AG10803 (cell line): Measurements from ENCODE around the gene ADGRD1.

ENCODE experiments used
- DNase-seq: peaks from one replicate; pipeline ENCODE4 v3.0.0; 2010; ENCODE audit warnings: low read depth
- H3K4me3 ChIP-seq: 2 replicates; pipeline ENCODE4 v1.5.1; 2011; ENCODE audit warnings: mild to moderate bottlenecking, low read length, control low read depth
- CTCF ChIP-seq: conservative IDR thresholded peaks from 2 replicates; pipeline ENCODE4 v1.5.1; 2011; ENCODE audit warnings: mild to moderate bottlenecking, low read length, control low read depth, inconsistent platforms

The ADGRD1 gene

GRCh38 chr12:131025234-131025633 lies 71.5 kb downstream of the ADGRD1 start:
- no peak for DNase-seq
- no peak overlapping the region for H3K4me3 ChIP-seq
- TF ChIP-seq CTCF, result no peak

- H3K4me3 ChIP-seq, result no peak overlapping the region
- no peak for DNase-seq
- no peak for TF ChIP-seq CTCF
These were observed 72.4 kb downstream of the ADGRD1 start for GRCh38 chr12:131025939-131026702.

- no peak for TF ChIP-seq CTCF
- no peak for DNase-seq
- no peak overlapping the region for H3K4me3 ChIP-seq
These were observed 73.0 kb downstream of the ADGRD1 start for GRCh38 chr12:131026754-131027153.

GRCh38 chr12:131027264-131027663 lies 73.6 kb downstream of the ADGRD1 start:
- no peak overlapping the region for H3K4me3 ChIP-seq
- DNase-seq, result no peak
- TF ChIP-seq CTCF, result no peak

GRCh38 chr12:131027876-131028586 lies 74.3 kb downstream of the ADGRD1 start:
- no peak overlapping the region for H3K4me3 ChIP-seq
- TF ChIP-seq CTCF, result no peak
- DNase-seq, result no peak

GRCh38 chr12:131028587-131029338 lies 75.1 kb downstream of the ADGRD1 start:
- DNase-seq, result no peak
- H3K4me3 ChIP-seq, result no peak overlapping the region
- TF ChIP-seq CTCF, result no peak
